ENCODE measurements around the gene MAG. TPM values are rescaled to one million over a fixed set of nuclear protein-coding genes. Genes with fewer than 3 reads are reported as not detected.

The MAG gene
- total RNA-seq, 1 donor from 2014 or later: not detected

DNA sequence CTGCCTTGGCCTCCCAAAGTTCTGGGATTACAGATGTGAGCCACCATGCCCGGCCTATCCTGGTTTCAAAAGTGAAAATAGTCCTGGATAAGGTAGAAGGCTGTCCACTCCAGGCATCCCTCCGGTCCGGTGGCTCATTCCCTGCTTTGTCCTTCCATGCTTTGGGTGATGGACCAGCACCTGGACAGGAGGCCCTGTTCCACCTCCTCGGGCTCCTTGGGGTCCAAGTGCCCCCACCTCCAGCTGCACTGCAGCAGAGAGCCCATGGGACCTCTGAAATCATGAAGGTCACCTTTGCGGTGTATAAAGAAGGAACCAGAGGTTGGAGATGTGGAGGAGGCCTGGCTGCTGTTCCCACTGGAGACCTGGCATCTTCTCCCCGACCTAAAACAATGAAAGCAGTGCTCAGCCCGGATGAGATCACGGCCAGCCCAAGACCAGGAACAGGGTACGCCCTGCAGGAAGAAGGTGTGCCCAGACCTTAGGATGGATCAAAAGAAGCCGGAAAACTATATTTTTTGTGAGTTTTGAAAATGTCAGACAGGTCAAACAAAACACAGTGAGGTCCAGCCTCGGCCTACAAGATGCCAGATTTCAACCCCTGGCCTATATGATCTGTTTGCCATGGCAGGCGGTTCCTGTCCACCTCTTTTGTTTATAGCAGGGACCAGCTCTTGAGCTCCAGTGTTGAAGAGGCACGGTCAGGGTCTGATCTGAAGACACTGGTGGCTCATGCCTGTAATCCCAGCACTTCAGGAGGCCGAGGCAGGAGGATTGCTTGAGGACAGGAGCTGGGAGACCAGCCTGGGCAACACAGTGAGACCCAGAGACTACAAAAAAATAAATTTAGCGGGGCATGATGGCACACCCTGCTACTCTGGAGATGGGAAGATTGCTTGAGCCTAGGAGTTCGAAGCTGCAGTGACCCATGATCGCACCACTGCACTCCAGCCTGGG, 37.3 kb upstream of the MAG start:
- TF ChIP-seq, protein P1, sequence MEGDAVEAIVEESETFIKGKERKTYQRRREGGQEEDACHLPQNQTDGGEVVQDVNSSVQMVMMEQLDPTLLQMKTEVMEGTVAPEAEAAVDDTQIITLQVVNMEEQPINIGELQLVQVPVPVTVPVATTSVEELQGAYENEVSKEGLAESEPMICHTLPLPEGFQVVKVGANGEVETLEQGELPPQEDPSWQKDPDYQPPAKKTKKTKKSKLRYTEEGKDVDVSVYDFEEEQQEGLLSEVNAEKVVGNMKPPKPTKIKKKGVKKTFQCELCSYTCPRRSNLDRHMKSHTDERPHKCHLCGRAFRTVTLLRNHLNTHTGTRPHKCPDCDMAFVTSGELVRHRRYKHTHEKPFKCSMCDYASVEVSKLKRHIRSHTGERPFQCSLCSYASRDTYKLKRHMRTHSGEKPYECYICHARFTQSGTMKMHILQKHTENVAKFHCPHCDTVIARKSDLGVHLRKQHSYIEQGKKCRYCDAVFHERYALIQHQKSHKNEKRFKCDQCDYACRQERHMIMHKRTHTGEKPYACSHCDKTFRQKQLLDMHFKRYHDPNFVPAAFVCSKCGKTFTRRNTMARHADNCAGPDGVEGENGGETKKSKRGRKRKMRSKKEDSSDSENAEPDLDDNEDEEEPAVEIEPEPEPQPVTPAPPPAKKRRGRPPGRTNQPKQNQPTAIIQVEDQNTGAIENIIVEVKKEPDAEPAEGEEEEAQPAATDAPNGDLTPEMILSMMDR (IDR thresholded peaks at IDR 0.05; ENCODE audit: unreplicated experiment): no peak
- peak overlapping the region; percentile 80 for H3K4me3 Mint-ChIP-seq (ENCODE audit: unreplicated experiment)
- H3K27ac Mint-ChIP-seq (ENCODE audit: unreplicated experiment): peak overlapping the region; percentile 87
- H3K9me3 Mint-ChIP-seq (ENCODE audit: unreplicated experiment): no peaks in the 10 kb centered on the region
- H3K4me1 Mint-ChIP-seq (ENCODE audit: unreplicated experiment): peaks cover 43% of the 10 kb centered on the region
- no peak for DNase-seq (ENCODE audit: low spot score)
- peaks cover 23% of the 10 kb centered on the region for H3K36me3 Mint-ChIP-seq (ENCODE audit: low read depth, unreplicated experiment)
- H3K27me3 Mint-ChIP-seq (ENCODE audit: unreplicated experiment): peaks cover 15% of the 10 kb centered on the region

DNA sequence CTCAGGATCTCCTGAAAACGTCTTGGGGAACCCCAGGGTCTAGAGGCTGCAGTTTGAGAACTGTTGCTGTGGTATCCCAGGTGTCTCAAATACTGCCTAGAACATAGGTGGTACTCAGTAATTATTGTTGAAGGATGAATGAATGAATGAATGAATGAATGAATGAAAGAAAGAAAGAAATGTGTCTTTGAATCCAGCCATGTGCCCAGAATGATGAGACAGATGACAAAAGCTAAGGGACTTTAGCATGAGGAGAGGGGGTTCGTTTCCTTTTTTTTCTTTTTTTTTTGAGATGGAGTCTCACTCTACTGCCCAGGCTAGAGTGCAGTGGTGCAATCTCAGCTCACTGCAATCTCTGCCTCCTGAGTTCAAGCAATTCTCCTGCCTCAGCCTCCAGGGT, 35.4 kb upstream of the MAG start:
- peaks cover 42% of the 10 kb centered on the region for H3K4me1 Mint-ChIP-seq (ENCODE audit: unreplicated experiment)
- H3K27ac Mint-ChIP-seq (ENCODE audit: unreplicated experiment): peak overlapping the region; percentile 50
- peaks cover 15% of the 10 kb centered on the region for H3K27me3 Mint-ChIP-seq (ENCODE audit: unreplicated experiment)
- TF ChIP-seq, protein P1 (IDR thresholded peaks at IDR 0.05; ENCODE audit: unreplicated experiment): no peak
- no peak overlapping the region for H3K4me3 Mint-ChIP-seq (ENCODE audit: unreplicated experiment)
- H3K9me3 Mint-ChIP-seq (ENCODE audit: unreplicated experiment): no peaks in the 10 kb centered on the region
- peaks cover 20% of the 10 kb centered on the region for H3K36me3 Mint-ChIP-seq (ENCODE audit: low read depth, unreplicated experiment)
- no peak for DNase-seq (ENCODE audit: low spot score)

DNA sequence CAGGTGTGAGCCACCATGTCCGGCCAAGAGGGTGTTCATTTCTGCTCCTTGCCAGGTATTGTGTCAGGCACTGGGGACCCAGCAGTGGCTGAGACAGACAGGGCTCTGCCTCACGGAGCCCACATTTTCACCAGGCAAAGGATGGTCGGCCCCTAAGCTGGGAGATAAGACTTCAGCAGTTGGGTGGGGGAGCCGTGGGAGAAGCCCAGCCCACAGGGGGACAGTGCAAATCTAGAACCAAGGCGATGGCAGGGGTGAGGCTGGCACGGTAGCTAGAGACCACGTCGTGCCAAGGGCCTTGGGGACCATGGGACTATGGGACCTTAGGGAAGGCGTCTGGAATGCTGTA, 34.9 kb upstream of the MAG start:
- peaks cover 41% of the 10 kb centered on the region for H3K4me1 Mint-ChIP-seq (ENCODE audit: unreplicated experiment)
- peaks cover 18% of the 10 kb centered on the region for H3K36me3 Mint-ChIP-seq (ENCODE audit: low read depth, unreplicated experiment)
- no peak overlapping the region for H3K27ac Mint-ChIP-seq (ENCODE audit: unreplicated experiment)
- no peak for DNase-seq (ENCODE audit: low spot score)
- H3K9me3 Mint-ChIP-seq (ENCODE audit: unreplicated experiment): no peaks in the 10 kb centered on the region
- no peak overlapping the region for H3K4me3 Mint-ChIP-seq (ENCODE audit: unreplicated experiment)
- TF ChIP-seq, protein P1 (IDR thresholded peaks at IDR 0.05; ENCODE audit: unreplicated experiment): no peak
- H3K27me3 Mint-ChIP-seq (ENCODE audit: unreplicated experiment): peaks cover 14% of the 10 kb centered on the region

DNA sequence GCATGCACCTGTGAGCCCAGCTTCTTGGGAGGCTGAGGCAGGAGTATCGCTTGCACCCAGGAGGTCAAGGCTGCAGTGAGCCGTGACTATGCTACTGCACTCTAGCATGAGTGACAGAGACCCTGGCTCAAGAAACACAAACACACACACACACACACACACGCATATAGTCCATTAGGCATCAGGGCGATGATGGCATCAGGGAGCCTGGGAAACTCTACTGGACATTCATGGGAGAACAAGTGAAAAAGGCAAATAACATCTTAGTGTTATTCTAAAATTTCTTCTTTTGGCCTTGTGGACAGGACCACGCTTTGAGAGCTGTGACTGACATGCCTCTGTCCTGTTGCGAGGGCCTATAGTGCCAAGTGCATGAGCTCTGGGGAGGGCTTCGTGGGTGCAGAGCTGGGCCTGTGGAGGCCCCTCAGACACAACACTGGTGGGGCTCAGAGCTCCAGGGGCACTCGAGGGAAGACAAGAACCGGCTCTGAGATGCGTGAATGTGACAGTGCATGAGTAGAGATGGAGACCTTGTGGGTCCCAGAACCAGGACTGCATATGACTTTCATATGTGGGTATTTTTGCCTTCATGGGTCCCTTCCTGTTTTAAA, 31.2 kb upstream of the MAG start:
- H3K27me3 Mint-ChIP-seq (ENCODE audit: unreplicated experiment): peaks cover 7% of the 10 kb centered on the region
- DNase-seq (ENCODE audit: low spot score): no peak
- H3K36me3 Mint-ChIP-seq (ENCODE audit: low read depth, unreplicated experiment): peaks cover 3% of the 10 kb centered on the region
- TF ChIP-seq, protein P1 (IDR thresholded peaks at IDR 0.05; ENCODE audit: unreplicated experiment): no peak
- no peak overlapping the region for H3K4me3 Mint-ChIP-seq (ENCODE audit: unreplicated experiment)
- H3K4me1 Mint-ChIP-seq (ENCODE audit: unreplicated experiment): peaks cover 15% of the 10 kb centered on the region
- no peaks in the 10 kb centered on the region for H3K9me3 Mint-ChIP-seq (ENCODE audit: unreplicated experiment)
- no peak overlapping the region for H3K27ac Mint-ChIP-seq (ENCODE audit: unreplicated experiment)
